Thyroid gland (tissue), 4 donors: Measurements from ENCODE around the gene FHOD3.

ENCODE experiments used
- CTCF ChIP-seq, 6 experiments: fragments of 200-600 bp in 3 of 6; fragments of 450-650 bp in 3 of 6; sonication (generic) in 3 of 6; IDR thresholded peaks; one replicate each; pipeline ENCODE4 v1.5.1; 2016 to 2019; ENCODE audit warnings: antibody characterized with exemption in 6 of 6, mild to moderate bottlenecking in 2 of 6, inconsistent platforms in 1 of 6, moderate library complexity in 1 of 6
- POLR2A ChIP-seq, 2 donors: fragments of 450-650 bp; IDR thresholded peaks; one replicate each; pipeline ENCODE4 v1.6.1; 2017; ENCODE audit warnings: antibody characterized with exemption in 2 of 2, mild to moderate bottlenecking in 2 of 2, moderate library complexity in 1 of 2

GRCh38 chr18:36412778-36413177, 115.3 kb downstream of the FHOD3 start:
- TF ChIP-seq CTCF (IDR thresholded peaks at IDR 0.05) = peak in 3 of 6 experiments; percentile 26 to 39 (median 38)
- no peak for TF ChIP-seq POLR2A (IDR thresholded peaks at IDR 0.05)
